Activated CD4-positive, alpha-beta T cell treated with anti-CD3 and anti-CD28 coated beads, Interleukin-2, Interleukin-4, amounts not matched to agents 100 ng/mL and 50 ng/mL, durations not matched to agents 16 hours and 8 hours (primary cell): Measurements from ENCODE around the gene CDC14A.
"Not testable (repeated sequence)": the region's sequence is repeated elsewhere in the genome, so short reads cannot be mapped to it uniquely, and the experiment has no call there.

Experiments
- DNase-seq: peaks from one replicate; pipeline ENCODE4 v3.0.0-alpha.2; 2020; ENCODE audit warnings: low spot score

CDC14A gene

DNA sequence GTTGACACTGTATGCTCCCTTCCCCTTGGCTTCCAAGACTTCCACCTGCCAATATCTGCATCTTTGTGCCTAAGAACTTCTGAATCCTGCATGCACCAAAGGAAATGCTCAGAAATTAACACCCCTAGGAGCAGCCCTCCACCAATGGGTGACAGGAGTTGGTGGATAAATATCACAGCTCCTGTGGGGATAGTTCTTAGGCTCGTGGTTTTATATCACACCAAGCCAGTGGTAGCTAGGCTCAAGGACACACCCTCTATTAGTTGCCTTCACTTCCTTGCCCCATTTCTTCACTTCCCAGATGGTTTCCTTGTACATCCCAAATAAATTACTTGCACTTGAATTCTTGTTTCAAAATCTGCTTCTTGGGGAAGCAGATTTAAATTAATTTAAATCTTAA, 16.9 kb upstream of the CDC14A start:
- no peak for DNase-seq

DNA sequence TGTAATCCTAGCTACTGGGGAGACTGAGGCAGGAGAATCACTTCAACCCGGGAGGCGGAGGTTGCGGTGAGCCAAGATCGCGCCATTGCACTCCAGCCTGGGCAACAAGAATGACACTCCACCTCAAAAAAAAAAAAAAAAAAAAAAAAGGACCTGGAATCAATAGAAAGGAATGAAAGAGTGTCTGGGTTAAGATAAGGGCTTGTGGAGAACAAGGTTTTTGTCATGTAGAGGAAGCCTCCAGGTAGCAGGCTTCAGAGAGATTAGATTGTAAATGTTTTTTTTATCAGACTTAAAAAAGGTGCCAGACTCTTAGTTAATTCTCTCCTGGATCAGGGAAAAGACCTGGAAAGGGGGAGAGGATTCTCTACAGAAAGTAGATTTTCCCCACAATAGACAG, 14.4 kb upstream of the CDC14A start:
- not testable (repeated sequence) for DNase-seq

DNA sequence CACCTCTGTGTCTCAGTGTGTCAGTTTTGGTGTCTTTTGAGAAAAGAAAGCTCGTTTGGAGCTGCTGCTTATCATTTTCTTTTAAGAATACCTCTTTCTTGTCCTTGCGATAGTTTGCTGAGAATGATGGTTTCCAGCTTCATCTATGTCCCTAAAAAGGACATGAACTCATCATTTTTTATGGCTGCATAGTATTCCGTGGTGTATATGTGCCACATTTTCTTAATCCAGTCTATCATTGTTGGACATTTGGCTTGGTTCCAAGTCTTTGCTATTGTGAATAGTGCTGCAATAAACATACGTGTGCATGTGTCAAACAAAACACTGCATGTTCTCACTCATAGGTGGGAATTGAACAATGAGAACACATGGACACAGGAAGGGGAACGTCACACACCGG, 12.6 kb upstream of the CDC14A start:
- DNase-seq: not testable (repeated sequence)

DNA sequence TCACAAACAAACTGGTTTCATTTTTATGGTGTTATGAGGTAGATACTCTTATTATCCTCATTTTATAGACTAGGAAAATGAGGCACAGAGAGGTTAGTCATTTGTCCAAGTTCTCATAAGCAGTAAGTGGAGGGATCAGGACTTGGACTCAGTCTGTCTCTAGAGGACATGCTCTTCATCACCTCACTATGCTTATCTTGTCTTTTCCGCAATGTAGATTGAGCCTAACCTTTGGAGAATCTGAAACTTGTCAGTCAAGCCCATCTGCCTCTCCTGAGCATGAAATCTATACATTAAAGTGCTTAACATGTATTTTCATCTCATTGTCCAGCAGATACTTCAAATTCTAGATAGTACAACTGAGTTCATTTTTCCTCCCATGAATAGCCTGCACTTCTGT, 11.8 kb upstream of the CDC14A start:
- no peak for DNase-seq

DNA sequence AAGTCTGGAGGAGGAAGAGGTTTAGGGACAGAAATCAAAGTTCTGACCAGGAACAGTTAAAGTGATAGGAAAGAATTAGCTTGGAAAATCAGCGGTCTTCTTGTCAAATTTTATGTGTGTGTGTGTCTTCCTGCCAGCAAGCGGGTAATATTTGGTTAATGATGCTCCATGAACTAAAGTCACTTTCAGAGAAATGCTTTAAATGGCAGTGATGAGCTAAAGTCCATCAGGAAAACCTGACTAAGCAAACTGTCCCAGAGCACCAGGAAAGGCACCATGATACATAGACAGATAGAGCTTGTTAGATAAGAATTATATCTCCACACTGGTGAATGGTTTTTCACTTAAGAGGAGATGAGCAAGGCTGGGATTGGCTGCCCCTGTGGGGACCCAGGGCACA, 10.0 kb upstream of the CDC14A start:
- no peak for DNase-seq

DNA sequence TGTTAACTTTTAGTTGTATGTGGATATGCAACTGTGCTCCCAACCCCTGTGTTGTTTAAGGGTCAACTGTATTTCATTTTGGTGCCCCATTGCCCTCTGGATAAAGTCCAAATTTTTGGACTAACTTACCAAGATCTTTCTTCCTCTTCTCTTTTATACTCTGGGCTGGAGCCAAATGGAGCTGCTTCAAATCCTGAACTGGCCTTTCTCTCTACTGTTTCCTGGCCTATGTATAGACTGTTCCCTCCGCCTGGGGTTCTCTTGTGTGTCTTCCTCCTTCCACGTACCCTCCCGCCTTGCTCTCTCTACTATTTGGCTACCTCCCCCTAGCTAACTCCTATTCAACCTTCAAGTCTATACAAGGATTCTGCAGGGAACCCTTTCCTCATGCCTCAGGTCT, 8.4 kb upstream of the CDC14A start:
- DNase-seq: no peak

DNA sequence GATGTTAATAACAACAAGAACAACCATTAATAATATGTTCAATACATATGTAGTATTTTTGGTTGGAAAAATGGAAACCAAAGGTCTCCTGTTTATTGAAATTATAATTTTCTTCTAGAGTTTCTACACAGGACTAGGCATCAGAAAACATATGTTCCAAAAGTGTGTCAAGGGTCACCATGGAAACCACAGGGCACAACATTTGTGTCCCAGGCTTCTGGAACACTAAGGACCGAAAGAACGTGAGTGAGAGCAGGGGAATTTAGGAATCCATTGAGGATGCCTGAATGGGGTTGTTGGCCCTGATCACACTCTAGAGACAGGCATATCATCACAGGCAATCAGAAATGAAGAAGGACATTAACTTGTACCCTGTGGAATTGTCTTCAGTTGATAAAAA, 7.5 kb upstream of the CDC14A start:
- DNase-seq: no peak

DNA sequence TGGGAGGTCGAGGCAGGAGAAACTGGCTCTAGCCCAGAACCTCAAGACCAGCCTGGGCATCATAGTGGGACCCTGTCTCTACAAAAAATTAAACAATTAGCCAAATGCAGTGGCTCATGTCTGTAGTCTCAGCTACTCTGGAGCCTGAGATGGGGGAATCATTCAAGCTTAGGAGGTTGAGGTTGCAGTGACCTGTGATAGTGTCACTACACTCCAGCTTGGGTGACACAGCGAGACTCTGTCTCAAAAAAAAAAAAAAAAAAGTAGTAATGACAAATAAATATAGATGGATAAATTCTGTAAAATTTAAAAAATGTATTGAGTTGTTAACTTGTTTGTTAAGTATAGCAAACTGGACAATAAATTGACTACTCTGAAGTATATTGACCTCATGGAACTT, 5.9 kb upstream of the CDC14A start:
- no peak for DNase-seq

DNA sequence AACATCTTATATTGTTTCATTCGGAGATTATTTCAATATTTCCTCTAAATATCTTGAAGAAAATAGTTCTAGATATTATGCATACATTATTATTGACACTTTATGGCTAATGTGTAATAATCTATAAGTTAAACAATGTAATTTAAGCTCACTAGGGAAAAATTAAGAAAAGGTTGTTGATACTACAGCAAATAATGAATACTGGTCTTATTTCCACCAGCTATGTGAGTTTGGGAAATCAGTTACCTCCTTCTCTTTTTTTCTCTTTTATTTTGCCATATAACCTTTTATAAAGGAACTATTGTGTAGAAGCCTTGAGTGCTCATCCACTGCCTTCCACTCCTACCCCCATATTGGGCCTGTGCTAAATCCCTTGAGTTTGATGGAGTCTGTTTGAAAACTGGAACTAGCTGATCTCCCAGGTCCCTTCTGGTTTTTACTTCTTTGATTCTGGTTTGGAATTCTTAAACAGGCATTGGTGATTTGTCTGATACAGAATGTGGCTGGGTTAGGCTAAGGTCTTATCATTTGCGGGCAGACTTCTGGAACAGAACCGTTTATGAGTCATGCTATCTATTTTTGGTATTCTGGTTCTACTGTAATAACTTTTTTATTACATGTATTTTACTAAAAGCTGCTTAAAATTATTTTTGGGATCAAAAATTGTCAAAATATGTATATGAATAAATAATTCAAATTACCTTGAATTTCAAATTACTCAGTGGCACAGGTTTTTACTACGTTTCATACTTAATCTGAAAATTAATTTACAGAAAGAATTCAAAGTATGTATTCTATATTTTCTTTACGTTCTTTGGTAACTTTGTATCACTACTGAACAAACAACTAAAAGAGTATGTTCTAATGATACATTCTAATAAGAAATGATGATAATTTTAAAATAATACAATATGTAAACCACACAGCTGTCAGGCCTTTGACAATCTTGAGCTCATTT, 5.0 kb upstream of the CDC14A start:
- DNase-seq: no peak

DNA sequence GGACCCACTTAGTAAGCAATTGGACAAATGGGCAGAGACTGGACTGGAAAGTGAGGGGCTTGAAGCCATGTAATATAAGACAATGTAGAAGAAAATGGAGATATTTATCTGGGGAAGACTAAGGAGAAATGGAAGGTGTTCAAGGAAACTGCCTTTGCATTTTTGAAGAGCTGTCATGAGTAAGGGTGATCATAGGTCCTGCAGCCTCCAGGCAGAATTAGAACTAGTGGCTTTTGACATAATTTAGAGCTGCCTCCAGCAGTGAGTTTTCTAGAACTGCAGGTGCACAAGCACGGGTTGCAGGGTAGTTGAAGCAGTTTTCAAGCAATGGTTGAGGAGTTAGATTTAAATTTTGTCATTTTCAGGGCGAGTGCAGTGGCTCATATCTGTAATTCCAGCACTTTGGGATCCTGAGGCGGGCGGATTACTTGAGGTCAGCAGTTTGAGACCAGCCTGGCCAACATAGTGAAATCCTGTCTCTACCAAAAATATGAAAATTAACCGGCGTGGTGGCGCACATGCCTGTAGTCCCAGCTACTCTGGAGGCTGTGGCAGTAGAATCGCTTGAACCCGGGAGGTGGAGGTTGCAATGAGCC, 3.7 kb upstream of the CDC14A start:
- no peak for DNase-seq

DNA sequence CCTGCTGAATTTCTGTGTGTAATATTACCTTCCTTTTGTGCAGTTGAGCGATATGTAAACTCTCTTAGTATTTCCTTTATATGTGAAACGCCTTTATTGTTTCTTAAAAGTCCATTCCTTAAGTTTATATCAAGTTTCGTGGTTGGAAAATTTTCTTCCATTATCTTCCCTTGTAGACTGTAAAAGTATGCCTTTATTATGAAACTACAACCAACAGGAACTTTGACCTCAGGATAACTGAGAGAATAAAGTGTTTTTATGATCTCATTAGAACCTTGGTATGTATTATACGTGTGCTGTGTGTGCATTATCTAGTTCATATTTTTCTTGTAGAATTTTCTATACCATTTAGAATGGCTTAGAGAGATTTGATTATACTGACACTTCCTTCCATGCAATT, 3.1 kb upstream of the CDC14A start:
- DNase-seq: no peak

DNA sequence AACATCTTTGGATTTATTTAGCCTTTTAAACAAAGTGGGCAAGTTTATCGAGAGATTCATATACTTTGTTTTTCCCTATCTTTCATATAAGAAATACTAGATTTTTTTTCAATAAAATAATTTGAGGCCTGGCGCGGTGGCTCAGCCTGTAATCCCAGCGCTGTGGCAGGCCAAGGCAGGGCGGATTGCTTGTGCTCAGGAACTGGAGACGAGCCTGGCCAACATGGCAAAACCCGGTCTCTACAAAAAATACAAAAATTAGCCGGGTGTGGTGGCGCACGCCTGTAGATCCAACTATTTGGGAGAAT, 1.6 kb upstream of the CDC14A start:
- DNase-seq: no peak

DNA sequence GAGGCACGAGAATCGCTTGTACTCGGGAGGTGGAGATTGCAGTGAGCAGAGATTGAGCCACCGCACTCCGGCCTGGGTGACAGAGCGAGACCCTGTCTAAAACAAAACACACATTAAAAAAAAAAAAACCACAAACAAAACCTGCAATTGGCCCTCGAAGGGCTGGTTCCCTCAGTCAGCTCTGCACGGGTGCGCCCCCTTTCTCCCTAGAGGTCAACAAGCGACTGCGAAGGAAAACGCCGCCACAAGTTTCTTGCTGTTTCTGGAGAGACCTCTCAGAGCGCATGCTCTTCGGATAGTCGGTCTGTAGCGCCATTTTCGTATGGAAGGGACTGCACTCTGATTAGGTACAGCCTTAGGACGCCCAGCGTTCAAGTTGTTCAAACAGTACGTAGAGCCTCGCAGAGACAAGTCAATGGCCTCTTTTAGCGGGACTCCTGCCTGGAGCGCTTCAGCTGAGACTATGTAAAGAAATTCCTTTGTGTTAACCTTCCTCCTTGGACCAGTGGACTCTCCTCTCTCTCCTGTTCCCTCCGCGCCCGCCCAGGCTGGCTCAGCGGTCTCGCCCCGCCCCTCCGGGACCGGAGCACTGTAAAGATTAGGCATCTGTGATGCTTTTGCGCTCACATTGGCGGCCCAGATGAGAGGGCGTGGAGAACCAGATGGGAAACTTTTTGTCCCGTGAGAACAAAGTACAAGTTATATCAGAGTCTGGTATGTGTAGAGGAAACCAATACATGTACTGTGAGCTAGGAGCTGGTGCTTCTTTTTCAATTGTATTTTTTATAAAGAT, 1.0 kb upstream of the CDC14A start:
- peak; percentile 91 for DNase-seq

DNA sequence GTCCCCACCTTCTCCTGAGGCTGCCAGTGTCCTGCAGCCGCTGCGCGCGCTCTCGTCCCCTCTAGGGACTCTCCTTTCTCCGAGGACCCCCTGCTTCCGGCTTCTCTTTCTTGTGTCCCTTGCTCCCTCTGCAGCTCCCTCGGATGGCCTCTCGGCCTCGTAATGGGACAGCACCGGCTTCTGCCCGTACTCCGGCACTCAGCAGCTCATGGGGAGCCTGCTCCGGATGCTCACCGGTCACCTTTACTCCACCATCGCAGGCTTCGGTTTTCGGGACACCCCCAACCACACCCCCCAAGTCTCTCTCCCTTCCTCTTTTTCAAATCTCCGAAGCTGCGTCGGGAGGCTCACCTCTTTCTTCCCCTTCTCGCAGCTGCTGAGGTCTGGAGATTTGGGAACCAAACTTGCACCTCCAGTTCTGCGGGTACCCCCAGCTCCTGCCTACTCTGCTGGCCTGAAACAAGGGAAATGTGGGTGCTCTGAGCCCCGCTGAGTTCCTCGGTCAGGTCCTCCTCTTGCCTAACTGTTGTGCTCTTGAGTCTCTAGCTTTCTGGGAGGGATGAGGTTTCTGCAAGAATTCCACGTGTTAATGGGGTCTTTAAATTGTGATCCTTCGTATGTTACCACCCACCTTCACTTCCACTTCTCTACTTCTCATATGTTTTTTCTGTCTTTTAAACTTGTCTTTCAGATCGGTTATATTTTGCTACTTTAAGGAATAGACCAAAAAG, 930 bp downstream of the CDC14A start:
- peak; percentile 23 for DNase-seq

DNA sequence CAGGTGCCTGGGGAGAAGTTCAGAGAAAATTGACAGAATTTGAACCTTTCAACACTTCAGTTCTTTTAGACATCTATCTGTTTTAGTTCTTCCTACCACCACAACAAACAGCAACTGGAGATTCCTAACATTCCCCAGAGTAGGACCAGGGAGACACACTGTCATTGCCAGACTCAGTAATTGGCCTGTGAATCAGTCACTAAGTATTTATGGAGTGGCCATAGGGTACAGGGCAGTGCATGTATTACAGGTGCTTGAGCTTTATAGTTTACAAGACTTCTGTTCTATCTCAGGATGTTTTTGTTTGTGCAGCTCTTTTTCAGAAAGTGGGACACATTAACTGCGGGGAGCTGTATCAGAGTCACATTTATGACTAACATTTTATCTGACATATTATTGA, 1.7 kb downstream of the CDC14A start:
- no peak for DNase-seq

DNA sequence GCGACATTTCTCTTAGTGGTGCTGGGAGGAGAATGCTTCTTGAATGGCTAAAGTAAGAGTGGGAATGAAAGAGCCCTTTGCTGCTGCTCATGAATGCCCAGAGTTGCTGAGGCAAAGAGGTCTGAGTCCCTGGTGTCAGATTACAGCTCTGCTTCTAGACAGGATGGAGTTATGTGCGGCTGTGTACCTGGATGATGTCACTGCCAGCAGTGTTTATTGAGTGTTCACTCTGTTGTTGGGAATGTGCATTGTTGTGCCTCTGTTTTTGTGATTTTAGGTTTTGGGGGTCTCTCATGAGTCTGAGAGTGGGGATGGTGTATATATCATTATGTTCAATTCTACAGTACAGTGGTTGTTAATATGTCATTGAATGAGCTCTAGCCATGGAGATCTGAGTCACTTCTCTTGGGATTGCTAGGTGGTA, 2.7 kb downstream of the CDC14A start:
- DNase-seq: peak; percentile 30

DNA sequence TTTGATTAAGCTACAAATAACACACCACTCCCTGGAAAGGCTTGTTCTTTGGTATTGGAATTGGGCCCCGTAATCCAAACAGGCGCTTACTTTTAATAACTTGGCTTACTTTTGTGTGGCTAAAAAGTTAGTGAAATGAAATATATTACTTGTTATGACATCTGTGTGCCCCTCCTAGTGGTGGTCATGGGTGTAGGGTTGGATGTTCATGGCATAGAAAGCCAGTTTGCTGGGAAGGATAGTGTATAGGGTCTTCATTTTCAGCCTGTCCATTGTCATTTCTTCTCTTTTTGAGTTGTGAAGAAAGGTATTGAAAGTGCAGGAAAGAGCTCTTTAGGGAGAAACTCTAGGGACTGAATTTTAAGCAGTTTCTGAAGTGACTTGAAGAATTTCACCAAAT, 5.9 kb downstream of the CDC14A start:
- peak; percentile 20 for DNase-seq

DNA sequence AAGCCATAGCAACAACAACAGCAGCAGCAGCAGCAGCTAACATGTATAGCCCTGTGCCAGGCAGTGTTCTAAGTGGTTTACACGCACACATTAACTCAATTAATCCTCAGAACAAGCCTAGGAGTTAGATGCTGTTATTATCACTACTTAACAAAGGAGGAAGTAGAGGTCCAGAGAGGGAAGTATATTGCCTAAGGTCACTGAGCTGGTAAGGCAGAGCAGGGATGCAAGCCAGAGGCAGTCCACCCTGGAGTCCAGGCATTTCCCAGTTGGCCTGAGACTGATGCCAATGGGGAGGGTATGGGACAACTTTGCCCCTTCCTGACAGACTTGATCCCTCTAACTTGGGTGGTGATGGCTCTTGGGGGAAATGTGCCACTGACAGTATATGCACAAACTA, 6.8 kb downstream of the CDC14A start:
- no peak for DNase-seq

DNA sequence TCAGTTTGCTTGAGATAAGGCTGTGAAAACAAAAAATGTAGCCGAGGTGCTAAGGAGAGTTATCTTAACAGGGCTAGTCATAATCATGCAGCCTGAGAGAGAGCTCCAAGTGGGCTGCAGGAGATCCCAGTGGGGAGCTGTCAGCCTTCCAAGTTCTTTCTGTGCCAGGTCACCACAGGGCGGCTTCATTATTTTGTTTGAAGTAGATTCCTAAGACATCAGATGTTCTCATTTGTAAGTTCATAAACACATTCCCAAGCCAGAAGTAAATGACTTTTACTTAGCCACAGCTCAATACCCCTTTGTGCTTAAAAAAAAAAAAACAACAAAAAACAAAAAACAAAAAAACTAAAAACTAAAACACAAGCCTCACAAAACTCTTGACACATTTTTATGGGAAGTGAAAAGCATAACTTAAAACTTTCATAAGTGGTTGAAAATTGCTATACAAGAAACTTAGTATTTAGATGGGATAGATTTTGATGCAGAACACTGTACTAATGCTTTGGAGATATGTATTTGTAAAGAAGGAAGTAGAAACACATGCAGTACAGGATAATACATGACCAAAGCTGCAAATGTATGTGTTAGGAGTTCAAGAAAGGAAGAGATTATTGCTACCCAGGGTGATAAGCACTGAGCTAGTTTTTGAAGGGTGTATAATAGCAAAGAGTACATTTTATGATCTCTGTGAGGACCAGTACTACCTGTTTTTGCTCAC, 8.6 kb downstream of the CDC14A start:
- DNase-seq: no peak

DNA sequence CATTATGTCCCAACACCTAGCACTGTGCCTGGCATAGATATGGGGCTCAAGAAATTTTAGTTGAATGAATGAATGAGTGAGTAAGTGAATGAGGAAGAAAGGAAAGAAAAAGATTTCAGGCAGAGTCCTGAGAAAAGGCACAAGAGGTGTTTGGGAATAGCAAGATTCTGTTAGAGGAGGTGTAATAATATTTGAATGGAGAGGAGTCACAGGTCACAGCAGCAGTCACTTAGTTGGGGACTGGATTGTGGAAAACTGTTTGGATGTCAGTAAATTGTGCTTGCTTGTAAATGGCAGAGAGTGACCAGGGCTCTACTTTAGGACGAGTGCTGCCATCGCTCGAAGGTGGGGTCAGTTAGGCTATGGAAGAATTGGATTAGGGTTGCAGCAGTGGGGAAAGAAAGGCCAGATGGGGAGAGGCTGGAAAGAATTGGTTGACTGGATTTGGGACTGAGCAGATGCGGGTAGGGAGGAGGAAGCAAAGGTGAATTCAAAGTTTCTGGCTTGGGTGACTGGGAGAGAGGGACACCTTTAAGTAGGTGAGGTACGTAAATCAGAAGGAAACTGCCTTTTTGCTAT, 9.3 kb downstream of the CDC14A start:
- no peak for DNase-seq

DNA sequence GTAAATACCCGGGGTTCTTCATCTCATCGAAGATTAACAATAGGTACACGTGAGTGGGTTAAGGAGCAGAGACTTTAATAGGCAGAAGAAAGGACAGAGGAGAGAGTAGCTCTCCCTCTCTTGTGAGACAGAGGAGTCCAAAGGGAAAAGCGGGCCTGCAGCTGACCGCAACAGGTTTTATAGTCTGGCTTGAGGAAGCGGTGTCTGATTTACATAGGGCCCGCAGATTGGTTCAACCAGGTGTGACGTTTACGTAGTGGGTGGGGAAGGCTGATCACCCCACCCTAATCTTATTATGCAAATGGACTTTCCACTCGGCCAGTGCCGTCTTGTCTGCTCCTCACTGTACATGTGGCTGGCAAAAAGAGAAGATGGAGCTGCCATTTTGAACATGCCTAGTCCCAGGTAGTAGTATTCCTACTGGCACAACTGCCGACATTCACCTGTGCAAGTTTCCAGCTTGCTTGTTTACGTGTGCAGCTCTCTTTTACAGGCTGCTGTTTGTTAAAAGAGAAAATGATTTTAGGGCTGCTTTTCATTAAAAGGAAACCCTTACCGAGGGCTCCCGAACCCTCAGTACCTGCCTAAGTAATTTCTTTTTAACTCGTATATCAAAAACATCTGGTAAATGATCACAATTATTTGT, 10.6 kb downstream of the CDC14A start:
- no peak for DNase-seq
